ENCODE data around the gene GNAL.

DNA sequence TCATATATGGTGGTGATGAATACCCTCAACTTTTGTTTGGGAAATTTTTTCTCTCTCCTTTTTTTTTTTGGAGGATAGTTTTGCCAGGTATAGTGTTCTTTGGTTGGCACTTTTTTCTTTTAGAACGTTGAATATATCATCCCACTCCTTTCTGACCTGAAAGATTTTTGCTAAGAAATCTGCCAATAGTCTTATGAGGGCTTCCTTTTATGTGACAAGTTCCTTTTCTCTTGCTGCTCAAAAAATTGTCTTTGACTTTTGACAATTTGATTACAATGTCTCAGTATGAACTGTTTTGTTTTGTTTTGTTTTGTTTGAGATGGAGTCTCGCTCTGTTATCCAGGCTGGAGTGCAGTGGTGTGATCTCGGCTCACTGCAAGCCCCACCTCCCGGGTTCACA lies 21.5 kb downstream of the GNAL start:
- TF ChIP-seq POLR2A (IDR thresholded peaks at IDR 0.05): no peak
- TF ChIP-seq, protein P1, sequence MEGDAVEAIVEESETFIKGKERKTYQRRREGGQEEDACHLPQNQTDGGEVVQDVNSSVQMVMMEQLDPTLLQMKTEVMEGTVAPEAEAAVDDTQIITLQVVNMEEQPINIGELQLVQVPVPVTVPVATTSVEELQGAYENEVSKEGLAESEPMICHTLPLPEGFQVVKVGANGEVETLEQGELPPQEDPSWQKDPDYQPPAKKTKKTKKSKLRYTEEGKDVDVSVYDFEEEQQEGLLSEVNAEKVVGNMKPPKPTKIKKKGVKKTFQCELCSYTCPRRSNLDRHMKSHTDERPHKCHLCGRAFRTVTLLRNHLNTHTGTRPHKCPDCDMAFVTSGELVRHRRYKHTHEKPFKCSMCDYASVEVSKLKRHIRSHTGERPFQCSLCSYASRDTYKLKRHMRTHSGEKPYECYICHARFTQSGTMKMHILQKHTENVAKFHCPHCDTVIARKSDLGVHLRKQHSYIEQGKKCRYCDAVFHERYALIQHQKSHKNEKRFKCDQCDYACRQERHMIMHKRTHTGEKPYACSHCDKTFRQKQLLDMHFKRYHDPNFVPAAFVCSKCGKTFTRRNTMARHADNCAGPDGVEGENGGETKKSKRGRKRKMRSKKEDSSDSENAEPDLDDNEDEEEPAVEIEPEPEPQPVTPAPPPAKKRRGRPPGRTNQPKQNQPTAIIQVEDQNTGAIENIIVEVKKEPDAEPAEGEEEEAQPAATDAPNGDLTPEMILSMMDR (IDR thresholded peaks at IDR 0.05 in 4 of 5, conservative IDR thresholded peaks at IDR 0.05 in 1 of 5): no peak
